Upper lobe of left lung (tissue), 6 donors: ENCODE data around the gene LZTR1. TPM values are rescaled to one million over a fixed set of nuclear protein-coding genes. Genes with fewer than 3 reads are reported as not detected.

Experiments
- ATAC-seq, 2 donors: fragments of 200-7000 bp; cut with Tn5 transposase; one replicate each; pipeline ENCODE4 v1.9.1; 2022; ENCODE audit warnings: mild to moderate bottlenecking in 2 of 2, moderate library complexity in 2 of 2; ENCODE audit not compliant: low FRiP score in 2 of 2
- DNase-seq, 2 donors: peaks; one replicate each; pipeline ENCODE4 v3.0.0-alpha.2; 2019 to 2020
- H3K27ac ChIP-seq, 4 donors: fragments of 200-600 bp; sonication (generic); one replicate each; pipeline ENCODE4 v1.5.1; 2016 to 2019
- H3K27me3 ChIP-seq, 4 donors: fragments of 200-600 bp; sonication (generic); one replicate each; pipeline ENCODE4 v1.5.1; 2017 to 2019
- H3K36me3 ChIP-seq, 4 donors: fragments of 200-600 bp; sonication (generic); one replicate each; pipeline ENCODE4 v1.5.1; 2016 to 2019
- H3K4me1 ChIP-seq, 4 donors: fragments of 200-600 bp; sonication (generic); one replicate each; pipeline ENCODE4 v1.5.1; 2018 to 2019
- H3K4me3 ChIP-seq, 4 donors: fragments of 200-600 bp; sonication (generic); one replicate each; pipeline ENCODE4 v1.5.1; 2017 to 2019; ENCODE audit warnings: mild to moderate bottlenecking in 2 of 4, moderate library complexity in 1 of 4
- H3K9me3 ChIP-seq, 4 donors: fragments of 200-600 bp; sonication (generic); one replicate each; pipeline ENCODE4 v1.5.1; 2018 to 2019
- CTCF ChIP-seq, 6 experiments: fragments of 450-650 bp in 4 of 6; fragments of 200-600 bp in 2 of 6; sonication (generic) in 2 of 6; IDR thresholded peaks; one replicate each; pipeline ENCODE4 v1.5.1; 2016 to 2019; ENCODE audit warnings: antibody characterized with exemption in 6 of 6
- EP300 ChIP-seq, 4 donors: sonication (generic); formaldehyde crosslinking; IDR thresholded peaks; one replicate each; pipeline ENCODE4 v1.5.1; 2017; ENCODE audit warnings: antibody characterized with exemption in 4 of 4, control low read depth in 2 of 4
- POLR2A ChIP-seq, 4 donors: fragments of 450-650 bp; IDR thresholded peaks; one replicate each; pipeline ENCODE4 v1.5.1; 2016 to 2017; ENCODE audit warnings: antibody characterized with exemption in 4 of 4, mild to moderate bottlenecking in 2 of 4
- POLR2AphosphoS5 ChIP-seq, 2 donors: sonication (generic); formaldehyde crosslinking; IDR thresholded peaks; one replicate each; pipeline ENCODE4 v1.5.1; 2017; ENCODE audit warnings: antibody characterized with exemption in 2 of 2
- WGBS, 2 donors: methylation state at CpG; one replicate each; pipeline ENCODE4 v1.1.5; 2017 to 2018; 5-methylcytosine and 5-hydroxymethylcytosine counted together
- total RNA-seq, 6 donors: library from RNA; depleted of rRNA in 4 of 6; stranded (reverse); fragments of >200 nt in 4 of 6; gene quantifications; one replicate each; pipeline versions ENCODE4 v1.1.0 to v1.2.1, GENCODE V29; 2016 to 2021
- donor health status: DM: no; HTN: no; CAD: no; lungs with moderate emphysema.
- donor health status: DM: no; HTN: yes; CAD: no; lungs with severe emphysema.

Gene LZTR1
- total RNA-seq, 6 donors from 2014 or later = 33.7 to 114 (median 63.2) TPM

- Histone ChIP-seq H3K27ac (no peak overlapping the region), H3K27me3 (no peaks in the 10 kb centered on the region), H3K4me1 (peaks cover 0 to 18% (median 9%) of the 10 kb centered on the region in 4 donors), H3K9me3 (no peaks in the 10 kb centered on the region), H3K4me3 (no peak overlapping the region), H3K36me3 (peaks cover 14 to 48% (median 35%) of the 10 kb centered on the region in 4 donors)
- no peak for ATAC-seq
- no peak for DNase-seq
- WGBS, 2 donors = 82 to 88% methylated on average over 6 to 8 of the region's 8 CpGs
- TF ChIP-seq POLR2AphosphoS5 (IDR thresholded peaks at IDR 0.05) = no peak
- TF ChIP-seq EP300 (IDR thresholded peaks at IDR 0.05) = no peak
- TF ChIP-seq CTCF (IDR thresholded peaks at IDR 0.05) = no peak
- no peak for TF ChIP-seq POLR2A (IDR thresholded peaks at IDR 0.05)
Measured at GRCh38 chr22:20951932-20952380, 30.1 kb upstream of the LZTR1 start.

- H3K27me3 ChIP-seq = no peaks in the 10 kb centered on the region
- no peak overlapping the region for H3K27ac ChIP-seq
- H3K9me3 ChIP-seq = no peaks in the 10 kb centered on the region
- peaks cover 6 to 26% (median 15%) of the 10 kb centered on the region in 4 donors for H3K4me1 ChIP-seq
- 86 to 90% methylated on average over 13 of the region's 13 CpGs for WGBS, 2 donors
- TF ChIP-seq POLR2AphosphoS5 (IDR thresholded peaks at IDR 0.05) = no peak
- no peak for TF ChIP-seq CTCF (IDR thresholded peaks at IDR 0.05)
- TF ChIP-seq POLR2A (IDR thresholded peaks at IDR 0.05) = no peak
- TF ChIP-seq EP300 (IDR thresholded peaks at IDR 0.05) = no peak
- no peak for DNase-seq
- H3K4me3 ChIP-seq = no peak overlapping the region
- H3K36me3 ChIP-seq = peaks cover 14 to 48% (median 35%) of the 10 kb centered on the region in 4 donors
- ATAC-seq = no peak
Measured at GRCh38 chr22:20952544-20953341, 29.4 kb upstream of the LZTR1 start.

GRCh38 chr22:20953342-20953608 lies 28.8 kb upstream of the LZTR1 start:
- no peak for ATAC-seq
- no peak overlapping the region for H3K27ac ChIP-seq
- 74 to 75% methylated on average over 3 of the region's 3 CpGs for WGBS, 2 donors

GRCh38 chr22:20953668-20954500 lies 28.2 kb upstream of the LZTR1 start:
- H3K27me3 ChIP-seq = no peaks in the 10 kb centered on the region
- H3K9me3 ChIP-seq = no peaks in the 10 kb centered on the region
- H3K4me1 ChIP-seq = peaks cover 13 to 31% (median 21%) of the 10 kb centered on the region in 4 donors
- 89 to 92% methylated on average over 8 of the region's 8 CpGs for WGBS, 2 donors
- DNase-seq = peak in 1 of 2 donors; percentile 36
- TF ChIP-seq POLR2AphosphoS5 (IDR thresholded peaks at IDR 0.05) (no peak), CTCF (IDR thresholded peaks at IDR 0.05) (no peak), POLR2A (IDR thresholded peaks at IDR 0.05) (no peak), EP300 (IDR thresholded peaks at IDR 0.05) (no peak)
- no peak overlapping the region for H3K27ac ChIP-seq
- no peak overlapping the region for H3K4me3 ChIP-seq
- ATAC-seq = no peak
- H3K36me3 ChIP-seq = peaks cover 14 to 48% (median 35%) of the 10 kb centered on the region in 4 donors

More at GRCh38 chr22:20953342-20953608, 28.8 kb upstream of the LZTR1 start:
- TF ChIP-seq POLR2A (IDR thresholded peaks at IDR 0.05) = no peak
- no peak for TF ChIP-seq CTCF (IDR thresholded peaks at IDR 0.05)
- no peak for TF ChIP-seq POLR2AphosphoS5 (IDR thresholded peaks at IDR 0.05)
- no peak for TF ChIP-seq EP300 (IDR thresholded peaks at IDR 0.05)
- Histone ChIP-seq H3K36me3 (peaks cover 14 to 48% (median 35%) of the 10 kb centered on the region in 4 donors), H3K27me3 (no peaks in the 10 kb centered on the region), H3K9me3 (no peaks in the 10 kb centered on the region), H3K4me1 (peaks cover 10 to 31% (median 20%) of the 10 kb centered on the region in 4 donors), H3K4me3 (no peak overlapping the region)
- no peak for DNase-seq
